Right lobe of liver (tissue), 4 donors: ENCODE data around the gene HSPG2.
"Not testable (repeated sequence)": the region's sequence is repeated elsewhere in the genome, so short reads cannot be mapped to it uniquely, and the experiment has no call there.

Experiments
- CTCF ChIP-seq, 4 donors: fragments of 200-600 bp in 3 of 4; fragments of 450-650 bp in 1 of 4; IDR thresholded peaks; one replicate each; pipeline versions ENCODE4 v1.5.1 to v1.8.0; 2016 to 2022; ENCODE audit warnings: antibody characterized with exemption in 4 of 4, mild to moderate bottlenecking in 2 of 4
- POLR2A ChIP-seq: fragments of 450-650 bp; IDR thresholded peaks from one replicate; pipeline ENCODE4 v1.6.1; 2017; ENCODE audit warnings: antibody characterized with exemption, mild to moderate bottlenecking
- donor health status: DM: no; HTN: no; CAD: no.
- donor health status: DM: no; HTN: no; CAD: no.
- donor health status: DM: no; HTN: yes; CAD: no.

- TF ChIP-seq CTCF (IDR thresholded peaks at IDR 0.05); POLR2A: not testable (repeated sequence)
Observed at GRCh38 chr1:21969066-21969465, 32.0 kb upstream of the HSPG2 start.
